ENCODE results near the gene SFI1.

SFI1 gene

GRCh38 chr22:31615940-31616314 lies 119.6 kb downstream of the SFI1 start:
- no peaks in the 10 kb centered on the region for H3K4me1 ChIP-seq (ENCODE audit: control insufficient read depth, insufficient read depth, low read length, poor library complexity, severe bottlenecking)
- peaks cover 45% of the 10 kb centered on the region for H3K36me3 ChIP-seq (ENCODE audit: control insufficient read depth, insufficient read depth, low read length)
- no peak overlapping the region for H3K4me3 ChIP-seq (ENCODE audit: extremely low read depth, insufficient read depth, low read length, poor library complexity, severe bottlenecking)
- 87 to 91% methylated on average over 4 of the region's 4 CpGs for WGBS, 2 experiments (ENCODE audit: insufficient coverage in 2 of 2)
- peak overlapping the region; percentile 59 for H3K27ac ChIP-seq (ENCODE audit: low read depth, low read length, severe bottlenecking)
- no peaks in the 10 kb centered on the region for H3K9me3 ChIP-seq (ENCODE audit: control insufficient read depth, low read length)

- Histone ChIP-seq H3K36me3 (ENCODE audit: control insufficient read depth, insufficient read depth, low read length) (peaks cover 49% of the 10 kb centered on the region), H3K4me1 (ENCODE audit: control insufficient read depth, insufficient read depth, low read length, poor library complexity, severe bottlenecking) (no peaks in the 10 kb centered on the region), H3K9me3 (ENCODE audit: control insufficient read depth, low read length) (no peaks in the 10 kb centered on the region), H3K4me3 (ENCODE audit: extremely low read depth, insufficient read depth, low read length, poor library complexity, severe bottlenecking) (no peak overlapping the region), H3K27ac (ENCODE audit: low read depth, low read length, severe bottlenecking) (no peak overlapping the region)
- 93 to 97% methylated on average over 5 to 9 of the region's 9 CpGs for WGBS, 2 experiments (ENCODE audit: insufficient coverage in 2 of 2)
Observed at GRCh38 chr22:31616315-31616980, 120.1 kb downstream of the SFI1 start.

- 98 to 100% methylated on average over 11 to 15 of the region's 17 CpGs for WGBS, 2 experiments (ENCODE audit: insufficient coverage in 2 of 2)
- Histone ChIP-seq H3K36me3 (ENCODE audit: control insufficient read depth, insufficient read depth, low read length) (peaks cover 60% of the 10 kb centered on the region), H3K4me3 (ENCODE audit: extremely low read depth, insufficient read depth, low read length, poor library complexity, severe bottlenecking) (no peak overlapping the region), H3K4me1 (ENCODE audit: control insufficient read depth, insufficient read depth, low read length, poor library complexity, severe bottlenecking) (no peaks in the 10 kb centered on the region), H3K27ac (ENCODE audit: low read depth, low read length, severe bottlenecking) (no peak overlapping the region), H3K9me3 (ENCODE audit: control insufficient read depth, low read length) (no peaks in the 10 kb centered on the region)
Observed at GRCh38 chr22:31618057-31618456, 121.7 kb downstream of the SFI1 start.

- Histone ChIP-seq H3K4me1 (ENCODE audit: control insufficient read depth, insufficient read depth, low read length, poor library complexity, severe bottlenecking) (no peaks in the 10 kb centered on the region), H3K27ac (ENCODE audit: low read depth, low read length, severe bottlenecking) (peak overlapping the region; percentile 57), H3K36me3 (ENCODE audit: control insufficient read depth, insufficient read depth, low read length) (peaks cover 64% of the 10 kb centered on the region), H3K9me3 (ENCODE audit: control insufficient read depth, low read length) (no peaks in the 10 kb centered on the region), H3K4me3 (ENCODE audit: extremely low read depth, insufficient read depth, low read length, poor library complexity, severe bottlenecking) (no peak overlapping the region)
- 100% methylated on average over 2 to 3 of the region's 5 CpGs for WGBS, 2 experiments (ENCODE audit: insufficient coverage in 2 of 2)
Observed at GRCh38 chr22:31618471-31619176, 122.3 kb downstream of the SFI1 start.

- H3K4me1 ChIP-seq (ENCODE audit: control insufficient read depth, insufficient read depth, low read length, poor library complexity, severe bottlenecking): no peaks in the 10 kb centered on the region
- WGBS, 2 experiments (ENCODE audit: insufficient coverage in 2 of 2): 94 to 99% methylated on average over 14 of the region's 14 CpGs
- no peak overlapping the region for H3K27ac ChIP-seq (ENCODE audit: low read depth, low read length, severe bottlenecking)
- H3K9me3 ChIP-seq (ENCODE audit: control insufficient read depth, low read length): no peaks in the 10 kb centered on the region
- H3K4me3 ChIP-seq (ENCODE audit: extremely low read depth, insufficient read depth, low read length, poor library complexity, severe bottlenecking): no peak overlapping the region
- H3K36me3 ChIP-seq (ENCODE audit: control insufficient read depth, insufficient read depth, low read length): peaks cover 64% of the 10 kb centered on the region
Observed at GRCh38 chr22:31619611-31620300, 123.4 kb downstream of the SFI1 start.

- peaks cover 64% of the 10 kb centered on the region for H3K36me3 ChIP-seq (ENCODE audit: control insufficient read depth, insufficient read depth, low read length)
- no peak overlapping the region for H3K4me3 ChIP-seq (ENCODE audit: extremely low read depth, insufficient read depth, low read length, poor library complexity, severe bottlenecking)
- H3K27ac ChIP-seq (ENCODE audit: low read depth, low read length, severe bottlenecking): no peak overlapping the region
- WGBS, 2 experiments (ENCODE audit: insufficient coverage in 2 of 2): 97 to 98% methylated on average over 14 to 19 of the region's 20 CpGs
- no peaks in the 10 kb centered on the region for H3K9me3 ChIP-seq (ENCODE audit: control insufficient read depth, low read length)
- peaks cover 5% of the 10 kb centered on the region for H3K4me1 ChIP-seq (ENCODE audit: control insufficient read depth, insufficient read depth, low read length, poor library complexity, severe bottlenecking)
Observed at GRCh38 chr22:31620756-31621480, 124.6 kb downstream of the SFI1 start.

GRCh38 chr22:31621507-31622124 lies 125.3 kb downstream of the SFI1 start:
- Histone ChIP-seq H3K4me1 (ENCODE audit: control insufficient read depth, insufficient read depth, low read length, poor library complexity, severe bottlenecking) (peaks cover 12% of the 10 kb centered on the region), H3K27ac (ENCODE audit: low read depth, low read length, severe bottlenecking) (no peak overlapping the region), H3K4me3 (ENCODE audit: extremely low read depth, insufficient read depth, low read length, poor library complexity, severe bottlenecking) (no peak overlapping the region), H3K9me3 (ENCODE audit: control insufficient read depth, low read length) (no peaks in the 10 kb centered on the region), H3K36me3 (ENCODE audit: control insufficient read depth, insufficient read depth, low read length) (peaks cover 64% of the 10 kb centered on the region)
- WGBS, 2 experiments (ENCODE audit: insufficient coverage in 2 of 2): 97 to 98% methylated on average over 16 to 19 of the region's 19 CpGs

- WGBS, 2 experiments (ENCODE audit: insufficient coverage in 2 of 2): 86 to 92% methylated on average over 1 of the region's 1 CpG
- Histone ChIP-seq H3K36me3 (ENCODE audit: control insufficient read depth, insufficient read depth, low read length) (peaks cover 63% of the 10 kb centered on the region), H3K4me3 (ENCODE audit: extremely low read depth, insufficient read depth, low read length, poor library complexity, severe bottlenecking) (no peak overlapping the region), H3K4me1 (ENCODE audit: control insufficient read depth, insufficient read depth, low read length, poor library complexity, severe bottlenecking) (peaks cover 18% of the 10 kb centered on the region), H3K27ac (ENCODE audit: low read depth, low read length, severe bottlenecking) (no peak overlapping the region), H3K9me3 (ENCODE audit: control insufficient read depth, low read length) (no peaks in the 10 kb centered on the region)
Observed at GRCh38 chr22:31622980-31623379, 126.6 kb downstream of the SFI1 start.

GRCh38 chr22:31623592-31624304 lies 127.4 kb downstream of the SFI1 start:
- WGBS, 2 experiments (ENCODE audit: insufficient coverage in 2 of 2): 97 to 99% methylated on average over 13 to 17 of the region's 18 CpGs
- Histone ChIP-seq H3K27ac (ENCODE audit: low read depth, low read length, severe bottlenecking) (no peak overlapping the region), H3K9me3 (ENCODE audit: control insufficient read depth, low read length) (no peaks in the 10 kb centered on the region), H3K4me1 (ENCODE audit: control insufficient read depth, insufficient read depth, low read length, poor library complexity, severe bottlenecking) (peaks cover 18% of the 10 kb centered on the region), H3K36me3 (ENCODE audit: control insufficient read depth, insufficient read depth, low read length) (peaks cover 58% of the 10 kb centered on the region), H3K4me3 (ENCODE audit: extremely low read depth, insufficient read depth, low read length, poor library complexity, severe bottlenecking) (no peak overlapping the region)

- Histone ChIP-seq H3K9me3 (ENCODE audit: control insufficient read depth, low read length) (no peaks in the 10 kb centered on the region), H3K4me3 (ENCODE audit: extremely low read depth, insufficient read depth, low read length, poor library complexity, severe bottlenecking) (no peak overlapping the region), H3K36me3 (ENCODE audit: control insufficient read depth, insufficient read depth, low read length) (peaks cover 47% of the 10 kb centered on the region), H3K4me1 (ENCODE audit: control insufficient read depth, insufficient read depth, low read length, poor library complexity, severe bottlenecking) (peaks cover 24% of the 10 kb centered on the region), H3K27ac (ENCODE audit: low read depth, low read length, severe bottlenecking) (peak overlapping the region; percentile 47)
- WGBS, 2 experiments (ENCODE audit: insufficient coverage in 2 of 2): 73 to 78% methylated on average over 6 to 7 of the region's 7 CpGs
Observed at GRCh38 chr22:31625257-31625640, 128.9 kb downstream of the SFI1 start.

Measured in mesodermal cell (in vitro differentiated cells).